ENCODE results near the gene PSMB8.

PSMB8 gene

GRCh38 chr6:32792901-32793435 is 50.9 kb downstream of the PSMB8 start:
- no peak for DNase-seq
